ENCODE measurements around the gene RRP1. TPM values are rescaled to one million over a fixed set of nuclear protein-coding genes. Genes with fewer than 3 reads are reported as not detected.

The RRP1 gene
- total and polyA plus RNA-seq, 2 of the 13 experiments (the other 11 are each of a cell fraction or from before 2014, with no cell fraction given): 20.1 to 35.1 TPM

DNA sequence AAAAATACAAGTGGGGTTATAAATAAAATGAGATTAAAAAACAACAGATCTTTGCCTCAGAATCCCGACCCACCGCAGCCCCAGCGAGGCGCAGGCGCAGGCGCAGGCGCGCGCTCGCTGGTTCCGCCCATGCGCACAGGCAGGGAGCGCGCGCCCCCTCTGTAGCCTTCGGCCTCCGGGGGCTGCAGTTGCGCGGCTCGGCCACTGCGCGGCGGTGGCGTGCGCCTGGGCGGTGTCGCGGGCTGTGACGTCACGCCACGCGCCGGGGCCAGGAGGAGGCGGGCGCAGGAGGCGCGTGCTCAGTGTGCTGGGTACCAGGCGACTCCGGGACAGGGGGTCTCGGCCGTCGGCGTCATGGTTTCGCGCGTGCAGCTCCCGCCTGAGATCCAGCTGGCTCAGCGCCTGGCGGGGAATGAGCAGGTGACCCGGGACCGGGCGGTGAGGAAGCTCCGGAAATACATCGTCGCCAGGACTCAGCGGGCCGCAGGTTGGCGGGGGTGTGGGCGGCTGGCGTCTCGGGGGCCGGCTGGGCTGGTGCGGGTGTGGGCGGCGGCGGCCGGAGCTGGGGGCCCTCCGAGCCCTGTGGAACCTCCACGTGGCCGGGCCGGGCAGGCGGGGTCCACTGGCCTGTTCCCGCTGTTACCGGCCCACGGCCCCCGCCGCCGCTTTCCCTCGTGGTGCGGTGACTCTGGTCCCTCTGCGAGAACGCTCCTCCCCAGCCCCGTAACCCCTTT is at the start of gene RRP1 (continued):
- TF ChIP-seq, protein P1, sequence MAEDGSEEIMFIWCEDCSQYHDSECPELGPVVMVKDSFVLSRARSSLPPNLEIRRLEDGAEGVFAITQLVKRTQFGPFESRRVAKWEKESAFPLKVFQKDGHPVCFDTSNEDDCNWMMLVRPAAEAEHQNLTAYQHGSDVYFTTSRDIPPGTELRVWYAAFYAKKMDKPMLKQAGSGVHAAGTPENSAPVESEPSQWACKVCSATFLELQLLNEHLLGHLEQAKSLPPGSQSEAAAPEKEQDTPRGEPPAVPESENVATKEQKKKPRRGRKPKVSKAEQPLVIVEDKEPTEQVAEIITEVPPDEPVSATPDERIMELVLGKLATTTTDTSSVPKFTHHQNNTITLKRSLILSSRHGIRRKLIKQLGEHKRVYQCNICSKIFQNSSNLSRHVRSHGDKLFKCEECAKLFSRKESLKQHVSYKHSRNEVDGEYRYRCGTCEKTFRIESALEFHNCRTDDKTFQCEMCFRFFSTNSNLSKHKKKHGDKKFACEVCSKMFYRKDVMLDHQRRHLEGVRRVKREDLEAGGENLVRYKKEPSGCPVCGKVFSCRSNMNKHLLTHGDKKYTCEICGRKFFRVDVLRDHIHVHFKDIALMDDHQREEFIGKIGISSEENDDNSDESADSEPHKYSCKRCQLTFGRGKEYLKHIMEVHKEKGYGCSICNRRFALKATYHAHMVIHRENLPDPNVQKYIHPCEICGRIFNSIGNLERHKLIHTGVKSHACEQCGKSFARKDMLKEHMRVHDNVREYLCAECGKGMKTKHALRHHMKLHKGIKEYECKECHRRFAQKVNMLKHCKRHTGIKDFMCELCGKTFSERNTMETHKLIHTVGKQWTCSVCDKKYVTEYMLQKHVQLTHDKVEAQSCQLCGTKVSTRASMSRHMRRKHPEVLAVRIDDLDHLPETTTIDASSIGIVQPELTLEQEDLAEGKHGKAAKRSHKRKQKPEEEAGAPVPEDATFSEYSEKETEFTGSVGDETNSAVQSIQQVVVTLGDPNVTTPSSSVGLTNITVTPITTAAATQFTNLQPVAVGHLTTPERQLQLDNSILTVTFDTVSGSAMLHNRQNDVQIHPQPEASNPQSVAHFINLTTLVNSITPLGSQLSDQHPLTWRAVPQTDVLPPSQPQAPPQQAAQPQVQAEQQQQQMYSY (CRISPR knock-in tag; IDR thresholded peaks at IDR 0.05): peak; percentile 51; the same call in 1 of the 2 replicates
- TF ChIP-seq, protein P2, sequence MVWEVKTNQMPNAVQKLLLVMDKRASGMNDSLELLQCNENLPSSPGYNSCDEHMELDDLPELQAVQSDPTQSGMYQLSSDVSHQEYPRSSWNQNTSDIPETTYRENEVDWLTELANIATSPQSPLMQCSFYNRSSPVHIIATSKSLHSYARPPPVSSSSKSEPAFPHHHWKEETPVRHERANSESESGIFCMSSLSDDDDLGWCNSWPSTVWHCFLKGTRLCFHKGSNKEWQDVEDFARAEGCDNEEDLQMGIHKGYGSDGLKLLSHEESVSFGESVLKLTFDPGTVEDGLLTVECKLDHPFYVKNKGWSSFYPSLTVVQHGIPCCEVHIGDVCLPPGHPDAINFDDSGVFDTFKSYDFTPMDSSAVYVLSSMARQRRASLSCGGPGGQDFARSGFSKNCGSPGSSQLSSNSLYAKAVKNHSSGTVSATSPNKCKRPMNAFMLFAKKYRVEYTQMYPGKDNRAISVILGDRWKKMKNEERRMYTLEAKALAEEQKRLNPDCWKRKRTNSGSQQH (CRISPR knock-in tag; IDR thresholded peaks at IDR 0.05; ENCODE audit: low read depth): peak; percentile 75; the same call in 1 of the 2 replicates
- TF ChIP-seq ZNF792 (CRISPR knock-in tag; IDR thresholded peaks at IDR 0.05) (peak; percentile 43; the same call in 1 of the 2 replicates), ZNF160 (CRISPR knock-in tag; IDR thresholded peaks at IDR 0.05) (no peak), FOXJ3 (CRISPR knock-in tag; IDR thresholded peaks at IDR 0.05; ENCODE audit: borderline replicate concordance) (no peak), U2AF2 (IDR thresholded peaks at IDR 0.05; ENCODE audit: low read depth, low read length) (no peak), ZNF282 (IDR thresholded peaks at IDR 0.05; ENCODE audit: partially characterized antibody) (no peak), ZNF776 (CRISPR knock-in tag; IDR thresholded peaks at IDR 0.05) (peak; percentile 65; the same call in 1 of the 2 replicates), TSC22D2 (CRISPR knock-in tag; IDR thresholded peaks at IDR 0.05; ENCODE audit: borderline replicate concordance) (peak; percentile 60; the same call in 1 of the 2 replicates), ZNF333 (CRISPR knock-in tag; IDR thresholded peaks at IDR 0.05; ENCODE audit: borderline replicate concordance) (peak; percentile 75; the same call in 1 of the 2 replicates), ZNF10 (CRISPR knock-in tag; IDR thresholded peaks at IDR 0.05; ENCODE audit: borderline replicate concordance, low read depth) (no peak), MATR3 (CRISPR knock-in tag; IDR thresholded peaks at IDR 0.05) (no peak), SETDB1 (CRISPR knock-in tag; IDR thresholded peaks at IDR 0.05; ENCODE audit: borderline replicate concordance) (no peak), SSRP1 (CRISPR knock-in tag; IDR thresholded peaks at IDR 0.05) (no peak), ZNF12 (CRISPR knock-in tag; IDR thresholded peaks at IDR 0.05) (peak; percentile 31; the same call in 1 of the 2 replicates), ZNF101 (CRISPR knock-in tag; IDR thresholded peaks at IDR 0.05; ENCODE audit: borderline replicate concordance, low read depth) (no peak)
- TF ChIP-seq, protein P3, sequence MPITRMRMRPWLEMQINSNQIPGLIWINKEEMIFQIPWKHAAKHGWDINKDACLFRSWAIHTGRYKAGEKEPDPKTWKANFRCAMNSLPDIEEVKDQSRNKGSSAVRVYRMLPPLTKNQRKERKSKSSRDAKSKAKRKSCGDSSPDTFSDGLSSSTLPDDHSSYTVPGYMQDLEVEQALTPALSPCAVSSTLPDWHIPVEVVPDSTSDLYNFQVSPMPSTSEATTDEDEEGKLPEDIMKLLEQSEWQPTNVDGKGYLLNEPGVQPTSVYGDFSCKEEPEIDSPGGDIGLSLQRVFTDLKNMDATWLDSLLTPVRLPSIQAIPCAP (CRISPR knock-in tag; IDR thresholded peaks at IDR 0.05; ENCODE audit: low read depth): no peak
- TF ChIP-seq, protein P4, sequence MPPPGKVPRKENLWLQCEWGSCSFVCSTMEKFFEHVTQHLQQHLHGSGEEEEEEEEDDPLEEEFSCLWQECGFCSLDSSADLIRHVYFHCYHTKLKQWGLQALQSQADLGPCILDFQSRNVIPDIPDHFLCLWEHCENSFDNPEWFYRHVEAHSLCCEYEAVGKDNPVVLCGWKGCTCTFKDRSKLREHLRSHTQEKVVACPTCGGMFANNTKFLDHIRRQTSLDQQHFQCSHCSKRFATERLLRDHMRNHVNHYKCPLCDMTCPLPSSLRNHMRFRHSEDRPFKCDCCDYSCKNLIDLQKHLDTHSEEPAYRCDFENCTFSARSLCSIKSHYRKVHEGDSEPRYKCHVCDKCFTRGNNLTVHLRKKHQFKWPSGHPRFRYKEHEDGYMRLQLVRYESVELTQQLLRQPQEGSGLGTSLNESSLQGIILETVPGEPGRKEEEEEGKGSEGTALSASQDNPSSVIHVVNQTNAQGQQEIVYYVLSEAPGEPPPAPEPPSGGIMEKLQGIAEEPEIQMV (CRISPR knock-in tag; IDR thresholded peaks at IDR 0.05; ENCODE audit: low read depth): peak; percentile 70; the same call in 1 of the 2 replicates
- TF ChIP-seq, protein P5, sequence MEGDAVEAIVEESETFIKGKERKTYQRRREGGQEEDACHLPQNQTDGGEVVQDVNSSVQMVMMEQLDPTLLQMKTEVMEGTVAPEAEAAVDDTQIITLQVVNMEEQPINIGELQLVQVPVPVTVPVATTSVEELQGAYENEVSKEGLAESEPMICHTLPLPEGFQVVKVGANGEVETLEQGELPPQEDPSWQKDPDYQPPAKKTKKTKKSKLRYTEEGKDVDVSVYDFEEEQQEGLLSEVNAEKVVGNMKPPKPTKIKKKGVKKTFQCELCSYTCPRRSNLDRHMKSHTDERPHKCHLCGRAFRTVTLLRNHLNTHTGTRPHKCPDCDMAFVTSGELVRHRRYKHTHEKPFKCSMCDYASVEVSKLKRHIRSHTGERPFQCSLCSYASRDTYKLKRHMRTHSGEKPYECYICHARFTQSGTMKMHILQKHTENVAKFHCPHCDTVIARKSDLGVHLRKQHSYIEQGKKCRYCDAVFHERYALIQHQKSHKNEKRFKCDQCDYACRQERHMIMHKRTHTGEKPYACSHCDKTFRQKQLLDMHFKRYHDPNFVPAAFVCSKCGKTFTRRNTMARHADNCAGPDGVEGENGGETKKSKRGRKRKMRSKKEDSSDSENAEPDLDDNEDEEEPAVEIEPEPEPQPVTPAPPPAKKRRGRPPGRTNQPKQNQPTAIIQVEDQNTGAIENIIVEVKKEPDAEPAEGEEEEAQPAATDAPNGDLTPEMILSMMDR (CRISPR knock-in tag; IDR thresholded peaks at IDR 0.05): peak; percentile 90
